HuH-7.5 (cell line): Measurements from ENCODE around the gene TBC1D23.
"Not testable (repeated sequence)": the region's sequence is repeated elsewhere in the genome, so short reads cannot be mapped to it uniquely, and the experiment has no call there.

Source experiments
- DNase-seq: peaks from one replicate; pipeline ENCODE4 v3.0.0; 2011; ENCODE audit warnings: low spot score

TBC1D23 gene

DNA sequence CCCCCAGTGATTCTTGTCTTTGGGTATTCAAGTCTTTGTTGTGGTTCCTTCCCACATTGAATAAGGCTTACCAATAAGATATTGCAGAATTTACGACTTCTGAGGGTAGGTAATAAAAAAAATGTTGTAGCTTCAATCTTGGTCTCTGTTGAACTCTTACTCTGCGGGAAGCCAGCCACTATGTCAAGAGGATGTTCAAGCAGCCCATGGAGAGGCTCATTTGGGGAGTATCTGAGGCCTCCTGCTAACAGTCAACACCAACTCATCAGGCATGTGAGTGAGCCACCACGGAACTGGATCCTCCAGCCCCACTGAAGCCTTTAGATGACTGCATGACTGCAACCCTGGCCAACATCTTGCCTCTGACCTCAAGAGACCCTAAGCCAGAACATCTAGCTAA, 3.2 kb upstream of the TBC1D23 start:
- DNase-seq, result no peak

DNA sequence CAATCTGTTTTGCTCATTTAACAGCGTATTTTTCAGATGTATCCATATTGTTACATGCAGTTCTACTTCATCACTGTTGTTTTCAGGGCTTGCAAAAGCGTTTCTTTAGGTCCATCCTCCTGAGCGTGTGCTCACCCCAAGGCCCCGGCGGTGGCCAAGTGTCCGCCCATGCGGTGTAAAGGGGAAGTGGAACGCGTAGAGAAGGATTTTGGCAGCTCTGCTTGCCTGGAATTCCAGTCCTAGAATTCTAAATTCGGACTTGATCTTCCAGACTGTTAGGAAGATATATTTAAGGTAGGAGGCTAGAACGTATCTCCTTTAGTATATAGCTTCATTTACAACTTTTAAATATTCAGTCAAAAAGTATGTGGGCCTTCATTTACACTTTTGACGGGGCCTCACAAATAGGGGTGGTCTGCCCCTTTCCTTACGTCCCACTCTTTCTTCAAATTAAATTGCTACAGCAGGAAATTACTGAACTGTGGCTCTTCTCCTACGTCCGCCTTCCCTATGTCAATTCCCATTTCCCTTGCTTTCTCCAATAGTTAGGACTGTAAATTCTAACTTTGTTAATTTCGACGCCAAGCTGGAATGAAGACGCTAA, 609 bp upstream of the TBC1D23 start:
- peak; percentile 40 for DNase-seq

DNA sequence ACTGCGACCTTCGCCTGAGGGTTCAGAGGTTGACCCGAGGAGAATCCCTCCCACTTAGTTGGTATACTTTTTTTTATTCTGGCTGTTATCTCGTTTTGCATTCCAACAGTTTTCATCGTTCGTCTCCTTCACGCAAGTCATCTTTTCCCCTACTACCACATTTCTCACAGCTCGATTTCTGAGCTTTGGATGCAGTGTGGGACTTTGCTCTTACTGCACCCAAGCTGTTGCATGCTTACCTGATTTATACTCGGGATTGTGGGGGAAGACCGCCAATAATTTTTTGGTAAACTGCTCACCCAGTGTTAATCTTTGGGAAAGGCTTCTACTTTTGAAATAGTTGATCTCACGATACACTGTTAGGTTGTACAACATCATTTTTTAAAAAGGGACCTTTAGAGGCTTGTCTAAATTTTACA, 702 bp downstream of the TBC1D23 start:
- no peak for DNase-seq

DNA sequence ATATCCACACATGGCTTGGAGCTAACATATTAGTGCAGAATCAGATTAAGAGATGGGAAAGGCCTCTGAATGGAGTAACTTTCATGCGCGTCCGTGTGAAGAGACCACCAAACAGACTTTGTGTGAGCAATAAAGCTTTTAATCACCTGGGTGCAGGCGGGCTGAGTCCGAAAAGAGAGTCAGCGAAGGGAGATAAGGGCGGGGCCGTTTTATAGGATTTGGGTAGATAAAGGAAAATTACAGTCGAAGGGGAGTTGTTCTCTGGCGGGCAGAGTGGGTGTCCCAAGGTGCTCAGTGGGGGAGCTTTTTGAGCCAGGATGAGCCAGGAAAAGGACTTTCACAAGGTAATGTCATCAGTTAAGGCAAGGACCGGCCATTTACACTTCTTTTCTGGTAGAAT, 2.1 kb downstream of the TBC1D23 start:
- not testable (repeated sequence) for DNase-seq

DNA sequence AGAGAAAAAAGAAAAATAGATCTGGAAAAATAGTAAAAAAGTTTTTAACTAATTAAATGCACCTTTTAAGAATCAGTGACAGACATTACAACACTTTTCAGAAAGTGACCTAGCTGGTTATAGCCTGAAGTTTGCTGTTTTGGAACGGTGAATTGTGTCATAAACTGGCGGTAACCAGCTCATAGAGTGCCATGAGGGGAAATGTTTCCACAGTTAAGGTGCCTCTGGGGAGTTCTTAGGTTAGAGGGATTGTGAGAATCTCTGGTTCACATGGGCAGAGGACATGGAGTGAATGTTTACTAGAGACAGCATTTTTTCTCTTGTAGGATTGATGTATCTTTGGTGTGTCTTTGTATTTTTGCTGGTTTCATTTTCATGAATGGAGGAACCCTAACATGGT, 2.8 kb downstream of the TBC1D23 start:
- DNase-seq, result no peak

DNA sequence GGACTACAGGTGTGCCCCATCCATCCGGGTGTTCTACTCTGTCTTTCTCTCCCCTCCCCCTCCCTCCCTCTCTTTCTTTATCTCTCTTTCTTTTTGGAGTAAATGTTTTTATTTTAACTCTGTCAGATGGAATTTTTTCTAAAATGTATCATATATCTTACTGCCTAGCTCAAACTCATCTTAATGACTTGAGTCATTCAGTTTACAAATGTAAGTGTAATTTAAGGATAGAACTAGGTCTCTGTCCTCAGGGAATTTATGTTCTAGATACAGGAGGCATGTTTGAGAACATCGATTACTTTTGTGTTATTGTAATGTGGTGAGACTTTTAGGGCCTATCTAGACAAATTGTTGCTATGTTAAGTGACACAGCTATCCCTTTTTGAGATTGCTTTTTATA, 3.5 kb downstream of the TBC1D23 start:
- no peak for DNase-seq

DNA sequence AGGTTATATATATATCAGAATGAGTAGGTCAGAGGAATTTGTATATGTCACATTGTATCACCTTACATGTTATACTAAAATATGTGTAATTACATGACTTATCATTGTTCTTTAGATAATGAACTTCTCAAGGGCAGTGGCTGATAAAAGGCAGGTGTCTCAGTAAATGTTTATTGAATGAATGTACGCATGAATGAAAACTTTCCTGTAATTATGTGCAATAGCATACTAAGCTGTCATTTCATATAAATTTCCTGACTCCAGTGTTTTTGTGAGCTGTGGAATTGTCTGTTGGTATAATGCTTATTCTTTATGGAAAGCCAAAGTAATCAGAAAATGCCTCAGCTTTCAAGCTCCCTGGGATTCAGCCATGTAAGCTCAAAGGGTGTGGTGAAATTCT, 4.2 kb downstream of the TBC1D23 start:
- no peak for DNase-seq

DNA sequence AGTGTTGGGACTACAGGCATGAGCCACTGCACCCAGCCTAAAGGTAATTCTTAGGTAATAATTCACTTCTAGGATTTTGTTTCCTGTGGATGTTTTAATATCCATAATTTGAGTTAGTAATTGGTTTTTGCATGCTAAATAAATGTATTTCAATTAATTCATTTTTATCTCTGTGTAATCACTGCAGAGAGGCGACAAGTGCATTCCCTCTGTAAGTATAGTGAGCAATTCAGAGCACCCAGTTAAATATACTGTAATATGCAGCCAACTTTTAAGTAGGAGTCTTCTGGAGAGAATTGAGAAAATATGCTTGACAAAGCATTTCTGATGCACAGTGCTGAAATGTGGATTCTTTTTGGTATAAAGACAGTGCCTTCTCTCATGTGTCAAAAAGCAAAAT, 5.7 kb downstream of the TBC1D23 start:
- no peak for DNase-seq

DNA sequence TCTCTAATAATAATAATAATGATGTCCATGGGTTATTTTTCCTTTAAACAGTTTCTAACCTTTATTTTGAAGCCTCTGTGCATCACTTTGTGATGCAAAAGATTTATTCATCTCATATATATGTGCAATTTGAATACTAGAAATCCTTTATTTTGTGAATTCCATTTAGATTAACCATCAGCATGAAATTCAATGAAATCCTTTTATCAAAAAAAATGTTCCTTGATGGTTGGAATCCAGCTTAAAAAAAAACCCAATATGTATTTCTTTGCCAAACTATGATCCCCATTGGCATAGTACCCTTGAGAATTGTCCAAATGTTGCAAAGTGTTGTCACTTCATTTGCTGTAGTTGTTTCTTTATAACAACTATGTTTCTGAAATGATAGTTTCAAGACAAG, 7.4 kb downstream of the TBC1D23 start:
- DNase-seq, result no peak

DNA sequence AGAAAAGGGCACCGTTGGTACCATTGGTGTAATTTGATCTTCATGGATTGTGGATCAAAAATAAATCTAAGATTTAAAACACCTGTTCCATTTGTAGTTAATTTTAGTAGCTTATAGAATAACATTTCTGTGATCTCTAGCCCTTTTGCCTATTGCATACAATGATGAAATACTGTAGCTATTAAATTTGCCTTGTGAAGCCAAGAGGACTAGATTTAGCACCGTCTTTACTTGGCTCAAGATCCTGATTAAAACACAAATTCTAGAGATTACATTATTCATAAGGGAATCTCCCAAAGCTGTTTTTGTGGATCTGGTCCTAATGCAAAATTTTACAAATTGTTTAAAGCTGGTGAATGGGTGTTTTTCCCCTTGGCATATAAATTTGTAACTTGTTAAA, 8.2 kb downstream of the TBC1D23 start:
- DNase-seq, result no peak

DNA sequence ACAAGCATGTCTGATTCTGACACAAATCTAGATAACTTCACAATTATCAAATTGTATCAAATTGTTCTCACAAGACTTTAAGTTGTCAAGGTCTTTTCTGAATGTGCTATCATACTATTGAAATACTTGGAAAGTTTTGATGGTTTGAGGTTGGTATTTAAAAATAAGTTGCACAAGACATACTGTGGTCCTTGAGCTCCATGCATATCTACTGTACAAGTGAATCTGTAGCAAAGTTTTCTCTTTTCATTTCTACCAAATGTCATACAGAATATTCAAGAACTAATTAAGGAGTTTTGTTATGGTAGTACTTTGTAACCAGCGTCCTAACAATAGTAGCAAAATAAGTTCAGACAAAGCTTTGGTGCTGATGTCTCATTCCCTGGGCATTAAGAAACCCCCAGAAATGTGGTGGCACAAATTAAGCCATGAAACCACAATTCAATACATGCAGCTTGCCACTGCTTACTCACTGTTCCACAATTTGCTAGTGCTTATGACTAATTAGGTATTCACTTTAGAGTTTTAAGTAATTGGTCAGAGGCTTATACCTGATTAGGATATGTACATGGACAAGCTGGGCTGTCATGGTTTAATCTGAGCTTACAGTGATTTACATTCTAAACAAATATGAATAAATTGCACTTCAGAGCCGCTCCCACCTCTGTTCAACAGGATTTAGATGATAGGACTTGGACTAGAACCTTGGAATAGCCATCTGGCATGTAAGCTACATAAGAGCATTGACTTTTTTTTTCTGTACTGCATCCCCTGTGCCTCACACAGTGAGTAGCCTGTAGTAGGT, 8.8 kb downstream of the TBC1D23 start:
- DNase-seq, result no peak

DNA sequence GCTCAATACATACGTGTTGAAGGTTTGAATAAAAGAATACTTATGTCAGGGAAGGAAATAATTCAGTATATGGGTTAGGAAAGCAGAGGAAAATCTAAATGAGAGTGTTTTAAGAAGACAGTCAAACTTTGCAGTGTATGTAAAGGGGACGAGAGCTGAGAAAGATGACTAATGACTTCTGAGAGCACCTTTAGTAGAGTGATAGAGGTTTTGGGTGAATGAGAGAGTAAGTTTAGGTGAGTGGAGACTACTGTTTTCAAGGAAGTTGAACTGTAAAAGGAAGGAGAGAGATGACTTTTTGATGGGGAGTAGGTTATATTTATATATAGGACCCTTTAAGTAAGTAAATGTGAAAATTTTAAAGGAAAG, 9.4 kb downstream of the TBC1D23 start:
- no peak for DNase-seq

DNA sequence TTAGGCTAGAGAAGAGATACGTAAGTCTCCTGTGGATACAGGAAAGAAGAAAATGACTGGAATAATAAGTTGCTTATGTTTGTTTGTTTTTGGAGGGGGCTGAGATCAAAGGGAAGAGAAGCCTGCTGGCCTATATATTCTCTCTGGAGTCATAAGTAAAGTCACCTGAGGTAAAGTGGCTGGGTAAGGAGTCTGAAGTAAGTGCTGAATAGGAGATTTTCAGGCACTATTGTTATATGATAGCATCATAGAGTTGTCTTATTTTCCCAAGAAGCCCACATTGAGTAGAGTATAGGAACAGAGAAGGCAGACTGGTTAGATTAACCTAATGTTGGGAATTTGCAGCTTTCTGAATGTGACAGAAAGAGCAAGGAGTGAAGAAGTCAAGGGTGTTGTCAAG, 10.7 kb downstream of the TBC1D23 start:
- no peak for DNase-seq

DNA sequence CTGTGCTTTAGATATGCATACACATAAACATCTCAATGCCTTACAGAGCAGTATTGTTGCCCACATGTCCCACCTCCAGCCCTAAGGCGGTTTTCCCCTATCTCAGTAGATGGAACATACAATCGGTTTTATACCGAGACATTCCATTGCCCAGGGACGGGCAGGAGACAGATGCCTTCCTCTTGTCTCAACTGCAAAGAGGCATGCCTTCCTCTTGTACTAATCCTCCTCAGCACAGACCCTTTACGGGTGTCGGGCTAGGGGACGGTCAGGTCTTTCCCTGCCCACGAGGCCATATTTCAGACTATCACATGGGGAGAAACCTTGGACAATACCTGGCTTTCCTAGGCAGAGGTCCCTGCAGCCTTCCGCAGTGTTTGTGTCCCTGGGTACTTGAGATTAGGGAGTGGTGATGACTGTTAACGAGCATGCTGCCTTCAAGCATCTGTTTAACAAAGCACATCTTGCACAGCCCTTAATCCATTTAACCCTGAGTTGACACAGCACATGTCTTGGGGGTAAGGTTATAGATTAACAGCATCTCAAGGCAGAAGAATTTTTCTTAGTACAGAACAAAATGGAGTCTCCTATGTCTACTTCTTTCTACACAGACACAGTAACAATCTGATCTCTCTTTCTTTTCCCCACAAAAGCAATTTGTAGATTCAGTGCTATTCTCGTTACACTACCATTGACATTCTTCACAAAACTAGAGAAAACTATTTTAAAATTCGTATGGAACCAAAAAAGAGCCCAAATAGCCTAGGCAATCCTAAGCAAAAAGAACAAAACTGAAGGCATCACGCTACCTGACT, 12.2 kb downstream of the TBC1D23 start:
- DNase-seq, result not testable (repeated sequence)

DNA sequence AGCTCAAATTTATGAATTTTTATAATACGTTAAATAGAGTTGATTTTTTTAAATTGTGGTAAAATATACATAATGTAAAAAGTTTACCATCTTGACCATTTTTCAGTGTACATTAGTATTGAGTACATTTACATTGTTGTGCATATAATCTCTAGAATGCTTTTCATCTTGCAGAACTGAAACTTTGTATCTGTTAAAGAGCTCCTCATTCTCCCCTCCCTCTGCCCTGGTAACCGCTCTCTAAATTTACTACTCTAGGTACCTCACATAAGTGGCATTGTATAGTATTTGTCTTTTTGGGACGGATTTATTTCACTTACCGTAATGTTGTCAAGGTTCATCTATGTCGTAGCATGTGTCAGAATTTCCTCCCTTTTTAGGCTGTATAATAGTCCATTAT, 13.6 kb downstream of the TBC1D23 start:
- no peak for DNase-seq

DNA sequence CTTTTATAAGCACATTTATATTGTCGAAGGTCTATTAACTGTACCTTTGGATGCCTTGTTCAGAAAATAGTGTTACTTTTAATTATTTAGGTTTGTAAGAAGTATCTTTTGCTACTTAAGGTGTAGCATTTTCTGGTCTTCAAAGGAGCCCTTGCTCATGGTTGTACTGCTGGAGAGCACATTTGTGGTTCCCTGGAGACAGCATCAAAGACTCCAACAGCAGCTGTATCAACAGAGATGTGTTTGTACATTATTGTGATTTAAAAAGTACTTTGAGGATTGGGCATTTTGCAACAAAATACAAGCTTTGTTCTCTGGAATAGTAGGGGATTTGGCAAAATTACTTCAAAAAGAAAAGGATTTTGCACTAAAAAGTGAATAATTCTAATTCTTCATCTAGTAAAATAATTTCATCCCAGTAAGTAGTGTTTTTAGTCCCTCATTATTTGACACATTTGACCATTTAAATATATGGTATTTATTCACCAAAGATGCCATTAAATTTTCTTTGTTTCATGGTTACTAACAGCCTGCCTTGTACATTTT, 16.5 kb downstream of the TBC1D23 start:
- DNase-seq, result no peak

DNA sequence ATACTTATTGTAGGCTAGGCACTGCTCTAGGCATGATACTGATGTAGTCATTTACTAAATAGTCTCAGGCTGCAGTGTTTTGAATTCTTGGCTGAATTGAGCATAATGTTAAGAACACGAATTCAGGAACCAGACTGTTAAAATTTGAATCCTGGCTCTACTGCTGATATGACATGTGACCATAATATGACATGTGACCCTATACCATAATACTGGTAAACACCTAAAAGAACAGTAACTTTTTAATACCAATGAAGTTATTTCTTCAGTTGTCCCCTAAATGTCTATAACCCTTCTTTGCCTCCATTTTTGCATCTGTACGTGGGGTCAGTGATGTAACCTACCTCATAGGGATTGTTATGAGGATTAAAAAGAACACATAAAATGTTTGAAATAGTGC, 18.1 kb downstream of the TBC1D23 start:
- no peak for DNase-seq

DNA sequence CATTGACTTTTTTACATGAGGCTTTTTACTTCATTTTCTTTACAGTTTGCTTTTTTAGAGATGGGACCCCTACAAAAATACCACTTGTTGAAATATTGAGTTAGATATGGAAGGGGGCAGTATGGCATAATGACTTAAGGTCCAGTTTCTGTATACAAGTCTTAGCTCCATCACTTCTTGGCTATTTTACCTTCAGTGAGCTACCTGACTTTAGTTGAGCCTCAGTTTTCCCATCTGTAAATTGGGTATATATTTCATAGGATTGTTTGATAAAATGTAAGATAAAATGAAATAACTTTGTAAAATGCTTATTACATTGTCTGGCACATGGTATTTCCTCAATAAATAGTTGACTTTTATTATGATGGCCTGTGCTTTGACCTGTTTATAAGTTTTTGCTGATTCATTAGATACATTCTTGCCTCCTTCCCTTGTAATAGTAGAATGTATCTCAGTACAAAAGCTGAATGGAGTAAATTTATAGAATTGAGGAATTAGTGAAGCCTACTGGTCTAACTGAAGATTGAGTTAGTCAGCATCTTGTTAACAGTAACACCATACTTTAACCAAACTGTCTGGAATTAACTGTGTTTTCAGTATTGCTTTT, 27.6 kb downstream of the TBC1D23 start:
- no peak for DNase-seq

DNA sequence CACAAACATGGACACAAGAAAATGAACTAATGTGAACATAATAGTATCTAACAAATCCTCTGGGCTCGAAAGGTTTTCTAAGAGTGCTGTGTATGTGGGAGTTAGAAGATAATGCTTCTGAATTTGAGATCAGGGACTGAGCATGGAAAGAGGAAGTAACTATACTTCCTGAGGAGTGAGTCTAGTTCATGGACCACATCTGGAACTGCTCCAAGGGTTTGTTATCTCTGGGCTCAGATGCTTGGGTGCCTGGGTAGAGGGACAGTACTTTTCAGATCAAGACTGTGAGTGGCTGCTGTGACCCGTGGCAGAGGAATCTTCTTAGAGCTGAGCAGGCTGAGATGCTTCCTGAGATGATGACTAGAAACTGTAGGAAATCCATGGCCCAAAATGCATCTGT, 28.5 kb downstream of the TBC1D23 start:
- DNase-seq, result no peak

DNA sequence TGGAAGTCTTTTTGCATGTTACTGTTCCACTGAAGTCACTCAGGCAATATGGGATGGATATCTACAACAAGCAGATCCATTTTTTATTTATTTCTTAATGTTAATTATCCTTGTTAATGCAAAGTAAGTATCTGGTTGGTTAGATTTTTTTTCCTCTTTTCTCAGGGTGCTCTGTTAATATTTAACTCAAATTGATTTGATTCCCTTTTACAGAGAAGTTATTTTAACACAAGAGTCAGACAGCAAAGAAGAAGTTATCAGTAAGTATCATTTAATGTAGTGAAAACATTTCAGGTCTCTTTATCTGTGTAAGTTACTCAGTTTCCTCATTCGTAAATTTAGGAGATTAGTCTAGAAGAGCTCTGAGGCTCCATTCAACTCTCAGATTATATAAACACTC, 34.3 kb downstream of the TBC1D23 start:
- no peak for DNase-seq

DNA sequence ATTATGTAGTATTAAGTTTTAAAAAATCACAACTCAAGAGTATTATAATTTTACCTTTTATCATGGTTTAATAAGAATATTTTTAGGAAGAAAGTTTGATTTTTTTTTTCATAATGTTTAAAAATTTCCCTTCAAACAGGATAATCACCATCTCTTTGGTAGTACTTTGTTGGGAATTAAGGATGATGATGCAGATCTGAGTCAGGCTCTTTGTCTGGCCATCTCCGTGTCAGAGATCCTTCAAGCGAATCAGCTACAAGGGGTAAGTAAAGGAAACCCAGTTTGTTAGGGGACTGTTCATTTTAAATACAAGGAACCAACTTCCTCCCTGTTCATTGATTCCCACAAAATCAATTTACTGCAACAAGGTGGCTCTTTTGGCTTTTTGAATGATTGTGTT, 37.0 kb downstream of the TBC1D23 start:
- no peak for DNase-seq

DNA sequence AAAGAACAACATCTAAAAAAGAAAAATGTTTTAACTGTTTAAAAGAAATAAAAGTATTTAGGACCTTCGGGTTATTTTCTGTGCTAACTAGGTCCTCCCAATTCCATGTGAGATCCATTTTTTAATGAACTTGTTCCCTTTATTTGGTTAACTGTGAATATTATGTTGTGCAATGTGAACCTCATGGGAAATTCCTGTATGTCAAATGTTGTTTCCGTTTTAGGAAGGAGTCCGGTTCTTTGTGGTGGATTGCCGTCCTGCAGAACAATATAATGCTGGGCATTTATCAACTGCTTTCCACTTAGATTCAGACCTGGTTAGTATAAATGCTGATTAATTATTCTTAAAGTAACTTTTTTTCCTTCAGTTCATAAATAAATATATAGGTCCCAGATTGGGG, 38.2 kb downstream of the TBC1D23 start:
- no peak for DNase-seq

DNA sequence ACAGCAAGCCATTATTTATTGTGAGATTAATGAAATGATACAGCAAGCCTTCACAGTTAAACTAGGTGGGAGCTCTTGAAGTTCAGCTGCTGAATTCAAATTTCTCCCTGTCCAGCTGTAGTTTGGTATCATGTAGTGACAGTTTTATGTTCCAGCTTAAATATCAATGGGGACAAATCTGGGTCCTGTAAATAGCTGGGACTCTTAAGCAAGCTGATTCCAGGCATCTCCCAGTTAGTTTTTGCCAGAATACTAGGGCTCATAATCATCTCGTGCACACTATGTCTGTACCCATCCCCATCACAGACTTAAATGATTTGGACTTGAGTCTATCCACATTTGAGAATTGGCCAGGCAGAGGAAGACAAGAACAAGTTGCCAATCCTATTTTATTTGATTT, 45.9 kb downstream of the TBC1D23 start:
- DNase-seq, result no peak
